ENCODE data around the gene ANGPTL2. TPM values are rescaled to one million over a fixed set of nuclear protein-coding genes. Genes with fewer than 3 reads are reported as not detected.
A peak's percentile ranks its signal among the peaks of the same experiment; 100 is the strongest.

ANGPTL2 gene
- total RNA-seq, 1 donor from 2014 or later: 20.6 TPM

GRCh38 chr9:127158786-127159324 lies 36.4 kb upstream of the ANGPTL2 start:
- H3K4me1 Mint-ChIP-seq (ENCODE audit: unreplicated experiment): peaks cover 22% of the 10 kb centered on the region
- no peaks in the 10 kb centered on the region for H3K27me3 Mint-ChIP-seq
- TF ChIP-seq, protein P1, sequence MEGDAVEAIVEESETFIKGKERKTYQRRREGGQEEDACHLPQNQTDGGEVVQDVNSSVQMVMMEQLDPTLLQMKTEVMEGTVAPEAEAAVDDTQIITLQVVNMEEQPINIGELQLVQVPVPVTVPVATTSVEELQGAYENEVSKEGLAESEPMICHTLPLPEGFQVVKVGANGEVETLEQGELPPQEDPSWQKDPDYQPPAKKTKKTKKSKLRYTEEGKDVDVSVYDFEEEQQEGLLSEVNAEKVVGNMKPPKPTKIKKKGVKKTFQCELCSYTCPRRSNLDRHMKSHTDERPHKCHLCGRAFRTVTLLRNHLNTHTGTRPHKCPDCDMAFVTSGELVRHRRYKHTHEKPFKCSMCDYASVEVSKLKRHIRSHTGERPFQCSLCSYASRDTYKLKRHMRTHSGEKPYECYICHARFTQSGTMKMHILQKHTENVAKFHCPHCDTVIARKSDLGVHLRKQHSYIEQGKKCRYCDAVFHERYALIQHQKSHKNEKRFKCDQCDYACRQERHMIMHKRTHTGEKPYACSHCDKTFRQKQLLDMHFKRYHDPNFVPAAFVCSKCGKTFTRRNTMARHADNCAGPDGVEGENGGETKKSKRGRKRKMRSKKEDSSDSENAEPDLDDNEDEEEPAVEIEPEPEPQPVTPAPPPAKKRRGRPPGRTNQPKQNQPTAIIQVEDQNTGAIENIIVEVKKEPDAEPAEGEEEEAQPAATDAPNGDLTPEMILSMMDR (conservative IDR thresholded peaks at IDR 0.05): no peak
- DNase-seq (ENCODE audit: extremely low spot score, unreplicated experiment): no peak
- H3K4me3 Mint-ChIP-seq: no peak overlapping the region
- no peak overlapping the region for H3K27ac Mint-ChIP-seq
- no peaks in the 10 kb centered on the region for H3K36me3 Mint-ChIP-seq
- H3K9me3 Mint-ChIP-seq: no peaks in the 10 kb centered on the region

GRCh38 chr9:127155314-127155960 lies 33.0 kb upstream of the ANGPTL2 start:
- TF ChIP-seq, protein P1 (conservative IDR thresholded peaks at IDR 0.05): no peak
- Mint-ChIP-seq H3K27me3 (no peaks in the 10 kb centered on the region), H3K27ac (peak overlapping the region; percentile 39), H3K4me1 (ENCODE audit: unreplicated experiment) (peaks cover 22% of the 10 kb centered on the region), H3K36me3 (no peaks in the 10 kb centered on the region), H3K4me3 (no peak overlapping the region), H3K9me3 (no peaks in the 10 kb centered on the region)
- DNase-seq (ENCODE audit: extremely low spot score, unreplicated experiment): peak; percentile 44

DNA sequence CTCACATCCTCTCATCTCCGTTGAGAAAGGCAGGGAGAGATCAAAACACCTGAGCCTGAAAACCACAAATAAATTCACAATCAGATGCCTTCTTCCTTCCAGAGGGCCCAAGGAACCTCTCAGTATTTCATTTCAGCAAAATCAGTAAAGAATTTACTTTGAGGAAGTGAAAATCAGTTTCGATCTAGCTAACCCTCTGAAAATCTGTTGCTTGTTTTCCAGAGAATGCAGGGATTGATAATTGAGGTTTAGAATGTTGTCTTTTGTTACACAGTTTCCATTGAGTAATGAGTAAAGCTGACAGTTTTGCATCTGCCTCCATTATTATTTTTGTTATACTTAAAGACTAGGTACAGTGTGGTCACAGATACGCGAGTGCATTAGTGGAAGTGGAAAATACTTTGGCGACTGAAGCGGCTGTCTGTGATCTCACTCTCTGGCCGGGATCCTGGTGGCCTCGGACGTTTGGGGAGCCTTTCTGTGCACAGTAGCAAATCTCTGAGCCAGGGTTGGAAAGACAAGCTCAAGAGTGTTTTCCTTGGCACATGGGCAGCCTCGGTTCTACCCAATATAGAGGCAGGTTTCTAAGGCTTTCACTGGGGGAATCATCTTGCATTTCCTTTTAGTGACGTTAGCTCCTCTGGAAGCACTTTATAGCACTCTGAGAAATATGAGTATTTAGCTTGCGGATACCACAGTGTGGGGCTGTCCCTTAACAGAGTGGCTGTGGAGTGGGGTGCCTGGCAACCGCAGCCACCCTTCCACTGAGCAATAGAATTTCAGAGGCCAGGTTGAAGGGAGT lies 32.2 kb upstream of the ANGPTL2 start:
- no peaks in the 10 kb centered on the region for H3K27me3 Mint-ChIP-seq
- H3K4me1 Mint-ChIP-seq (ENCODE audit: unreplicated experiment): peaks cover 19% of the 10 kb centered on the region
- H3K9me3 Mint-ChIP-seq: no peaks in the 10 kb centered on the region
- H3K4me3 Mint-ChIP-seq: no peak overlapping the region
- no peaks in the 10 kb centered on the region for H3K36me3 Mint-ChIP-seq
- TF ChIP-seq, protein P1 (conservative IDR thresholded peaks at IDR 0.05): no peak
- DNase-seq (ENCODE audit: extremely low spot score, unreplicated experiment): no peak
- H3K27ac Mint-ChIP-seq: peak overlapping the region; percentile 39

DNA sequence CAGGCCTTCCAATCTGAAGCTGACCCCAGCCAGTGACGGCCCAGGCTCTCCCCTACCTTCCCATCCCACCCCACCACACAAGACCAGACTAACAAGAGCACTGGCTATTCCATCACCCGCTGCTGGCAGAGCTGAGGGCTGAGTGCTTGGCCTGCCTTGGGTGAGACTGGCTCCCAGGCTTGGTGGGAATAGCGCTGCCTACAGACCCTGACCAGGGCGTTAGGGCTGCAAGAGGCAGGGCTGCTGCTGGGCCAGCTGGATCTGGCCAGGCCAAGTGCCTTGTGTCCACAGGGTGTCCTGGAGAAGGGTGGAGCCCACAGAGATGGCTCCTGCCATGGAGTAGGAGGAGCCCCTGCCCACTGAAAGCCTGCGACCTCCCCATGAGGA lies 31.6 kb upstream of the ANGPTL2 start:
- H3K27ac Mint-ChIP-seq: no peak overlapping the region
- no peaks in the 10 kb centered on the region for H3K9me3 Mint-ChIP-seq
- no peak for DNase-seq (ENCODE audit: extremely low spot score, unreplicated experiment)
- H3K4me1 Mint-ChIP-seq (ENCODE audit: unreplicated experiment): peaks cover 13% of the 10 kb centered on the region
- no peaks in the 10 kb centered on the region for H3K36me3 Mint-ChIP-seq
- H3K27me3 Mint-ChIP-seq: no peaks in the 10 kb centered on the region
- H3K4me3 Mint-ChIP-seq: no peak overlapping the region
- TF ChIP-seq, protein P1 (conservative IDR thresholded peaks at IDR 0.05): no peak

GRCh38 chr9:127153501-127153900 lies 31.1 kb upstream of the ANGPTL2 start:
- DNase-seq (ENCODE audit: extremely low spot score, unreplicated experiment): no peak
- Mint-ChIP-seq H3K4me3 (no peak overlapping the region), H3K36me3 (no peaks in the 10 kb centered on the region), H3K27ac (no peak overlapping the region), H3K9me3 (no peaks in the 10 kb centered on the region), H3K27me3 (no peaks in the 10 kb centered on the region), H3K4me1 (ENCODE audit: unreplicated experiment) (peaks cover 13% of the 10 kb centered on the region)
- TF ChIP-seq, protein P1 (conservative IDR thresholded peaks at IDR 0.05): no peak
